Neural cell (in vitro differentiated cells): ENCODE data around the gene MRPL50. TPM values are rescaled to one million over a fixed set of nuclear protein-coding genes. Genes with fewer than 3 reads are reported as not detected.
"Not testable (repeated sequence)": the region's sequence is repeated elsewhere in the genome, so short reads cannot be mapped to it uniquely, and the experiment has no call there.

Experiments
- H2AFZ ChIP-seq: fragments of 200-600, 300-800 bp; sonication (generic), shearing (Covaris generic); 2 replicates; pipeline ENCODE4 v1.6.0; 2014; ENCODE audit warnings: low read depth, mild to moderate bottlenecking, antibody characterized with exemption, low read length, moderate library complexity
- H3F3A ChIP-seq: fragments of 200-600 bp; shearing (Covaris generic); 2 replicates; pipeline ENCODE4 v1.6.1; 2016; ENCODE audit warnings: mild to moderate bottlenecking, moderate library complexity, mixed read lengths, antibody characterized with exemption, low read length; ENCODE audit not compliant: insufficient read depth, poor library complexity, severe bottlenecking
- H3K27ac ChIP-seq: fragments of 200-600, 300-800 bp; sonication (generic), shearing (Covaris generic); 2 replicates; pipeline ENCODE4 v1.5.1; 2014; ENCODE audit warnings: mild to moderate bottlenecking, low read length, moderate library complexity
- H3K27me3 ChIP-seq: fragments of 300-800, 200-600 bp; sonication (generic), shearing (Covaris generic); 2 replicates; pipeline ENCODE4 v1.6.0; 2014; ENCODE audit warnings: mild to moderate bottlenecking, low read depth, low read length, moderate library complexity; ENCODE audit not compliant: insufficient read depth
- H3K36me3 ChIP-seq: fragments of 300-800, 200-600 bp; sonication (generic), shearing (Covaris generic); 2 replicates; pipeline ENCODE4 v1.5.1; 2014; ENCODE audit warnings: mild to moderate bottlenecking, antibody characterized with exemption, low read length, moderate library complexity; ENCODE audit not compliant: insufficient read depth
- H3K4me2 ChIP-seq: fragments of 300-800, 200-600 bp; sonication (generic), shearing (Covaris generic); 2 replicates; pipeline ENCODE4 v1.6.0; 2014; ENCODE audit warnings: mild to moderate bottlenecking, low read length
- H3K4me3 ChIP-seq: fragments of 300-800, 200-600 bp; sonication (generic), shearing (Covaris generic); 2 replicates; pipeline ENCODE4 v1.5.1; 2014; ENCODE audit warnings: mild to moderate bottlenecking, low read length, moderate library complexity
- H3K79me2 ChIP-seq: fragments of 200-600 bp; shearing (Covaris generic); replicated peaks from 2 replicates; pipeline ENCODE4 v1.6.0; 2014; ENCODE audit warnings: mild to moderate bottlenecking, low read length, moderate library complexity; ENCODE audit not compliant: insufficient read depth
- H3K9ac ChIP-seq: fragments of 300-800, 200-600 bp; sonication (generic), shearing (Covaris generic); 2 replicates; pipeline ENCODE4 v1.6.1; 2016; ENCODE audit warnings: mild to moderate bottlenecking, low read length, mixed read lengths
- H3K9me2 ChIP-seq: fragments of 200-600 bp; shearing (Covaris generic); 2 replicates; pipeline ENCODE4 v1.6.1; 2016; ENCODE audit warnings: mild to moderate bottlenecking, low read length, mixed read lengths; ENCODE audit not compliant: insufficient read depth
- H3K9me3 ChIP-seq: fragments of 200-600, 300-800 bp; sonication (generic), shearing (Covaris generic); 2 replicates; pipeline ENCODE4 v1.6.1; 2016; ENCODE audit warnings: mild to moderate bottlenecking, mixed run types, low read length, moderate library complexity, mixed read lengths
- H4K20me1 ChIP-seq: fragments of 200-600 bp; shearing (Covaris generic); 2 replicates; pipeline ENCODE4 v1.6.1; 2016; ENCODE audit warnings: mild to moderate bottlenecking, mixed run types; ENCODE audit not compliant: insufficient read depth
- EP300 ChIP-seq: fragments of 450-650 bp; conservative IDR thresholded peaks from 2 replicates; pipeline ENCODE4 v1.6.1; 2014; ENCODE audit warnings: antibody characterized with exemption, mild to moderate bottlenecking, moderate library complexity; ENCODE audit not compliant: poor library complexity, severe bottlenecking
- EZH2 ChIP-seq: fragments of 200-600, 300-800 bp; shearing (Covaris generic), sonication (generic); IDR thresholded peaks from 2 replicates; pipeline ENCODE4 v1.6.1; 2014; ENCODE audit warnings: antibody characterized with exemption, low read length, borderline replicate concordance, mild to moderate bottlenecking; ENCODE audit not compliant: insufficient read depth, poor library complexity, severe bottlenecking
- MXI1 ChIP-seq: fragments of 450-650 bp; conservative IDR thresholded peaks from 2 replicates; pipeline ENCODE4 v1.6.1; 2014; ENCODE audit warnings: antibody characterized with exemption, mild to moderate bottlenecking; ENCODE audit not compliant: poor library complexity, severe bottlenecking
- POLR2AphosphoS5 ChIP-seq: IDR thresholded peaks from 2 replicates; pipeline ENCODE4 v1.6.1; 2012
- RAD21 ChIP-seq: fragments of 450-650 bp; conservative IDR thresholded peaks from 2 replicates; pipeline ENCODE4 v1.6.1; 2014; ENCODE audit warnings: antibody characterized with exemption, mild to moderate bottlenecking, moderate library complexity
- REST ChIP-seq: IDR thresholded peaks from 2 replicates; pipeline ENCODE4 v1.6.1; 2012; ENCODE audit warnings: borderline replicate concordance
- SMC3 ChIP-seq: fragments of 450-650 bp; conservative IDR thresholded peaks from 2 replicates; pipeline ENCODE4 v1.6.1; 2014; ENCODE audit warnings: antibody characterized with exemption, mild to moderate bottlenecking, moderate library complexity; ENCODE audit not compliant: poor library complexity
- TAF1 ChIP-seq: IDR thresholded peaks from 2 replicates; pipeline ENCODE4 v1.6.1; 2012; ENCODE audit warnings: low read depth
- polyA plus RNA-seq: library from polyadenylated mRNA; depleted of rRNA; stranded (reverse); fragments of >200 nt; gene quantifications from 2 replicates; pipeline ENCODE4 v1.2.3, GENCODE V29; 2014
- TF ChIP-seq, protein P1 (sequence below): fragments of 450-650 bp; IDR thresholded peaks from 2 replicates; pipeline ENCODE4 v1.5.1; 2014; ENCODE audit warnings: antibody characterized with exemption, mild to moderate bottlenecking, moderate library complexity; ENCODE audit not compliant: poor library complexity, severe bottlenecking

The MRPL50 gene
- polyA plus RNA-seq, 1 donor from 2014 or later = 35.2 TPM

DNA sequence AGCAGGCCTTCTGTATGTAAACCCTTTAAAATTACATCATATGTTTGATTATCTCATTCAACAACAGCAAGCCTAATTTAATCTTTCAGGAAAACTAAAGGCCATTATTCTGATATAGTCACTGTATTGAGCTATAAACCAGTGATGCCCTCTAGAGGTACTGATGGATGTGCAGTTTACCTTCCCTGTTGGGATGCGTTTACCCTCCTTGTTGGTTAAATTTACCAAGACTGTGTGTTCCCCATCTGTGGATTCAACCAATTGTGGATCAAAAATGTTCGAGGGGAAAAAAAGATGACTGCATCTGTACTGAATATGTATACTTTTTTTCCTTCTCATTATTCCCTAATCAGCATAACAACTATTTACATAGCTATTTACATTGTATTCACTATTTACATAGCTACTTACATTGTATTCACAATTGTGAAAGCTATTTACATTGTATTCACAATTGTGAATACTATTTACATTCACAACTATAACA, 9.9 kb downstream of the MRPL50 start:
- no peak overlapping the region for H3K4me3 ChIP-seq
- no peak for TF ChIP-seq SMC3
- H3K4me2 ChIP-seq = no peak overlapping the region
- H3K27ac ChIP-seq = no peak overlapping the region
- no peaks in the 10 kb centered on the region for H3K9me3 ChIP-seq
- no peaks in the 10 kb centered on the region for H3F3A ChIP-seq
- no peaks in the 10 kb centered on the region for H3K9me2 ChIP-seq
- H3K9ac ChIP-seq = no peak overlapping the region
- peaks cover 20% of the 10 kb centered on the region for H3K79me2 ChIP-seq
- H3K36me3 ChIP-seq = peaks cover 7% of the 10 kb centered on the region
- H4K20me1 ChIP-seq = no peaks in the 10 kb centered on the region
- H3K27me3 ChIP-seq = no peaks in the 10 kb centered on the region
- no peak overlapping the region for H2AFZ ChIP-seq

DNA sequence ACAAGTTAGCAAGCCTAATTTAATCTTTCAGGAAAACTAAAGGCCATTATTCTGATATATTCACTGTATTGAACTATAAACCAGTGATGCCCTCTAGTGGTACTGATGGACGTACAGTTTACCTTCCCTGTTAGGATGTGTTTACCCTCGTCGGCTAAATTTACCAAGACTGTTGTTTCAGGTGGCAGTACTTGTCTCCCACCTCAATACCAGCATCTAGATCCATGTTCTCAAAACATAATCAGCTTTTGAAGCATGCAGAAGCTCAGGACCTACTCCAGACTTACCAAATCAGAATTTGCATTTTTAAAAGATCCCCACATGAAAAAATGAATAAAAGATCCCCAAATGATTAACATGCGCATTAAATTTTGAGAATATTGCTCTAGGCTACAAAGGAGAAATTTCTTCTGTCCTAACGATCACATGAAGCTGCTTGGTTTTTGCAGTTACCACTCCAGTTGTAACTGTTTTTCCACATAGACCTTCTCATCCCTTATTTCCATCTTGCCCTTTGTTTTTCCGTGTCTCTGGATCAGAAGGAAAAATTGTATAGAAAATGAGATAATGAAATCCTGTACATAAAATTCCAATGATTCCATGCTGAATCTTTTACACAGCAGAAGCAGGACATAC, 10.4 kb downstream of the MRPL50 start:
- H3K9me3 ChIP-seq = no peaks in the 10 kb centered on the region
- no peak overlapping the region for H2AFZ ChIP-seq
- TF ChIP-seq REST (no peak), SMC3 (peak; percentile 43), RAD21 (peak; percentile 39), EP300 (no peak), MXI1 (no peak), TAF1 (no peak), EZH2 (no peak), POLR2AphosphoS5 (no peak)
- TF ChIP-seq, protein P1, sequence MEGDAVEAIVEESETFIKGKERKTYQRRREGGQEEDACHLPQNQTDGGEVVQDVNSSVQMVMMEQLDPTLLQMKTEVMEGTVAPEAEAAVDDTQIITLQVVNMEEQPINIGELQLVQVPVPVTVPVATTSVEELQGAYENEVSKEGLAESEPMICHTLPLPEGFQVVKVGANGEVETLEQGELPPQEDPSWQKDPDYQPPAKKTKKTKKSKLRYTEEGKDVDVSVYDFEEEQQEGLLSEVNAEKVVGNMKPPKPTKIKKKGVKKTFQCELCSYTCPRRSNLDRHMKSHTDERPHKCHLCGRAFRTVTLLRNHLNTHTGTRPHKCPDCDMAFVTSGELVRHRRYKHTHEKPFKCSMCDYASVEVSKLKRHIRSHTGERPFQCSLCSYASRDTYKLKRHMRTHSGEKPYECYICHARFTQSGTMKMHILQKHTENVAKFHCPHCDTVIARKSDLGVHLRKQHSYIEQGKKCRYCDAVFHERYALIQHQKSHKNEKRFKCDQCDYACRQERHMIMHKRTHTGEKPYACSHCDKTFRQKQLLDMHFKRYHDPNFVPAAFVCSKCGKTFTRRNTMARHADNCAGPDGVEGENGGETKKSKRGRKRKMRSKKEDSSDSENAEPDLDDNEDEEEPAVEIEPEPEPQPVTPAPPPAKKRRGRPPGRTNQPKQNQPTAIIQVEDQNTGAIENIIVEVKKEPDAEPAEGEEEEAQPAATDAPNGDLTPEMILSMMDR = peak; percentile 58
- peaks cover 14% of the 10 kb centered on the region for H3K79me2 ChIP-seq
- H3K36me3 ChIP-seq = peaks cover 7% of the 10 kb centered on the region
- H3K27ac ChIP-seq = no peak overlapping the region
- H3K9me2 ChIP-seq = no peaks in the 10 kb centered on the region
- H3K4me2 ChIP-seq = no peak overlapping the region
- no peaks in the 10 kb centered on the region for H3F3A ChIP-seq
- H3K9ac ChIP-seq = no peak overlapping the region
- no peak overlapping the region for H3K4me3 ChIP-seq
- no peaks in the 10 kb centered on the region for H3K27me3 ChIP-seq
- H4K20me1 ChIP-seq = no peaks in the 10 kb centered on the region

DNA sequence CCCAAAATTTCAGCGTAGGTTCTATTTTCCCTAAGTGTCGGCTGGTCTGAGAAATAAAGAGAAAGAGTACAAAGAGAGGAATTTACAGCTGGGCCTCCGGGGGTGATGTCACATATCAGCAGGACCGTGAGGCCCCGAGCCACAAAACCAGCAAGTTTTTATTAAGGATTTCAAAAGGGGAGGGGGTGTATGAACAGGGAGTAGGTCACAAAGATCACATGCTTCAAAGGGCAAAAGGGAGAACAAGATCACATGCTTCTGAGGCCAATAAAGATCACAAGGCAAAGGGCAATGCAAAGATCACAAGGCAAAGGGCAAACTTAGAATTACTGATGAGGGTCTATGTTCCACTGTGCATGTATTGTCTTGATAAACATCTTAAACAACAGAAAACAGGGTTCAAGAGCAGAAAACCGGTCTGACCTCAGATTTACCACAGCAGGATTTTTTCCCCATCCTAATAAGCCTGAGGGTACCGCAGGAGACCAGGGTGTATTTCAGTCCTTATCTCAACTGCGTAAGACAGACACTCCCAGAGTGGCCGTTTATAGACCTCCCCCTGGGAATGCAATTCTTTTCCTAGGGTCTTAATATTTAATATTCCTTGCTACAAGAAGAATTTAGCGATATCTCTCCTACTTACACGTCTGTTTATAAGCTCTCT, 13.4 kb downstream of the MRPL50 start, which contains the start of gene BAAT:
TSS of gene BAAT (minus strand) at position 134 of the 664 bp plus-strand sequence. CDS start 13,602 bp downstream, outside the sequence.
- H3K27ac ChIP-seq, H3K9ac ChIP-seq, H3K4me3 ChIP-seq, H3K9me3 ChIP-seq, H2AFZ ChIP-seq, H3K79me2 ChIP-seq, H4K20me1 ChIP-seq, H3K4me2 ChIP-seq, H3K9me2 ChIP-seq, H3F3A ChIP-seq, H3K27me3 ChIP-seq, H3K36me3 ChIP-seq: not testable (repeated sequence)
